GM12878 (cell line): ENCODE measurements around the gene C19orf47. TPM values are rescaled to one million over a fixed set of nuclear protein-coding genes. Genes with fewer than 3 reads are reported as not detected.

Experiments
- ATAC-seq: fragments of 200-7000 bp; cut with Tn5 transposase; 3 replicates; pipeline ENCODE4 v1.9.1; 2020; ENCODE audit warnings: mild to moderate bottlenecking, moderate library complexity
- BruUV-seq: library from RNA; stranded (reverse); fragments of 400-500 nt; replicated peaks from 2 replicates; lab custom pipeline; 2021; lab: Mats Ljungman, UMichigan
- CTCF ChIA-PET: fragments of 300-600 bp; sonication (Branson Sonifier 250); formaldehyde crosslinking; extraction: SDS; loops from one replicate; lab custom pipeline; 2021; ENCODE audit warnings: inconsistent platforms; lab: Yijun Ruan, JAX
- POLR2A ChIA-PET: fragments of 350-600 bp; formaldehyde crosslinking; extraction: SDS; loops from one replicate; lab custom pipeline; 2021; ENCODE audit warnings: inconsistent platforms; lab: Charles Lee
- RAD21 ChIA-PET: fragments of 300-600 bp; sonication (Branson Sonifier 250); formaldehyde crosslinking; loops from one replicate; lab custom pipeline; 2023; ENCODE audit warnings: antibody characterized with exemption; ENCODE audit not compliant: unreplicated experiment; lab: Charles Lee
- SMC1A ChIA-PET: fragments of 300-600 bp; sonication (Branson Sonifier 250); formaldehyde crosslinking; loops from one replicate; lab custom pipeline; 2023; ENCODE audit not compliant: unreplicated experiment, uncharacterized antibody; lab: Charles Lee
- DNase-seq: peaks from one replicate; pipeline ENCODE4 v3.0.0-alpha.2; 2011; ENCODE audit warnings: low read depth, low spot score
- FAIRE-seq: peaks from 3 replicates; lab custom pipeline; 2011; peaks lifted over from hg19 to GRCh38; lab: Jason Lieb, UNC
- H2AFZ ChIP-seq: 2 replicates; pipeline ENCODE4 v1.6.0; 2011; ENCODE audit warnings: low read depth, low read length, control low read depth; ENCODE audit not compliant: control insufficient read depth
- H3K27ac ChIP-seq: 2 replicates; pipeline ENCODE4 v1.5.1; 2011; ENCODE audit warnings: control low read depth; ENCODE audit not compliant: control insufficient read depth, insufficient read depth
- H3K27me3 ChIP-seq, 2 experiments: replicated peaks in 1 of 2; 2 replicates each; pipeline versions ENCODE4 v1.6.0 to v1.6.1; 2011; ENCODE audit warnings: low read length in 1 of 2; ENCODE audit not compliant: control insufficient read depth in 2 of 2, insufficient read depth in 2 of 2
- H3K36me3 ChIP-seq, 2 experiments: 2 replicates each; pipeline ENCODE4 v1.5.1; 2011; ENCODE audit warnings: low read length in 1 of 2; ENCODE audit not compliant: control insufficient read depth in 2 of 2, insufficient read depth in 2 of 2
- H3K4me1 ChIP-seq: 2 replicates; pipeline ENCODE4 v1.6.1; 2011; ENCODE audit warnings: mild to moderate bottlenecking, low read length, moderate library complexity, mixed read lengths; ENCODE audit not compliant: control insufficient read depth, insufficient read depth
- H3K4me2 ChIP-seq: 2 replicates; pipeline ENCODE4 v1.6.0; 2011; ENCODE audit warnings: control low read depth; ENCODE audit not compliant: control insufficient read depth, insufficient read depth
- H3K4me3 ChIP-seq: fragments of 200-600 bp; sonication (generic); 2 replicates; pipeline ENCODE4 v1.5.1; 2016
- H3K79me2 ChIP-seq: 2 replicates; pipeline ENCODE4 v1.6.0; 2011; ENCODE audit warnings: low read length; ENCODE audit not compliant: control insufficient read depth, insufficient read depth
- H3K9ac ChIP-seq: 2 replicates; pipeline ENCODE4 v1.8.0; 2011; ENCODE audit warnings: low read length, control low read depth, mixed read lengths; ENCODE audit not compliant: control insufficient read depth, insufficient read depth
- H3K9me3 ChIP-seq: replicated peaks from 3 replicates; pipeline ENCODE4 v1.5.1; 2011; ENCODE audit warnings: mild to moderate bottlenecking, low read length; ENCODE audit not compliant: control insufficient read depth, insufficient read depth
- H4K20me1 ChIP-seq: 2 replicates; pipeline ENCODE4 v1.6.0; 2011; ENCODE audit not compliant: control insufficient read depth, insufficient read depth
- KLF5 ChIP-seq: fragments of 450-650 bp; IDR thresholded peaks from 2 replicates; pipeline ENCODE4 v1.6.1; 2014; ENCODE audit warnings: mild to moderate bottlenecking; ENCODE audit not compliant: partially characterized antibody
- NR2F1 ChIP-seq: fragments of 450-650 bp; conservative IDR thresholded peaks from 2 replicates; pipeline ENCODE4 v1.6.1; 2017; ENCODE audit warnings: mild to moderate bottlenecking
- POLR2AphosphoS5 ChIP-seq: IDR thresholded peaks from 2 replicates; pipeline ENCODE4 v1.6.1; 2011; ENCODE audit warnings: mild to moderate bottlenecking, low read length, inconsistent platforms
- SIN3A ChIP-seq: IDR thresholded peaks from 2 replicates; pipeline ENCODE4 v1.6.1; 2012; ENCODE audit warnings: low read depth, low read length, improper control_type of control experiment
- WGBS: methylation state at CpG from one replicate; pipeline ENCODE4 v1.1.6; 2016; ENCODE audit warnings: low lambda C conversion rate; ENCODE audit not compliant: insufficient replicate concordance, insufficient coverage; ENCODE audit errors: missing lambda C conversion rate; 5-methylcytosine and 5-hydroxymethylcytosine counted together
- in situ Hi-C: fragments of 300-500 bp; cut with MboI; formaldehyde crosslinking; loops from 9 replicates; pipeline ENCODE4 v1.14.3; 2018; ENCODE audit warnings: mixed read lengths
- intact Hi-C: fragments of 100-400 bp; cut with micrococcal nuclease; formaldehyde crosslinking; loops from one replicate; pipeline ENCODE4 v1.14.2; 2022; ENCODE audit not compliant: unreplicated experiment
- polyA plus RNA-seq, 11 experiments: library from polyadenylated mRNA; depleted of rRNA in 4 of 11; unstranded in 6 of 11; stranded (reverse) in 5 of 11; fragments of >200 nt; fragmentation: Nextera tagmentation in 4 of 11; fragmentation: Illumina TruSeq in 1 of 11; extraction: Ambion mirVana in 4 of 11; extraction: Trizol in 1 of 11; gene quantifications; 1 replicate in 1 of 11; 2 replicates in 10 of 11; pipeline versions ENCODE4 v1.2.1 to v1.2.3, GENCODE V29; 2011 to 2016; ENCODE audit warnings: inconsistent platforms in 2 of 11, missing spikeins in 2 of 11, low read depth in 1 of 11
- total RNA-seq, 4 experiments: library from RNA; depleted of rRNA in 3 of 4; stranded (reverse); fragments of >200 nt in 3 of 4; fragmentation: Illumina TruSeq in 1 of 4; extraction: Trizol in 1 of 4; gene quantifications; 2 replicates each; pipeline versions ENCODE4 v1.2.1 to v1.2.3, GENCODE V29; 2013 to 2021

C19orf47 gene
- total and polyA plus RNA-seq, 10 of the 15 experiments (the other 5 are each of a cell fraction or from before 2014, with no cell fraction given), result 0.11 to 29.1 (median 20.2) TPM

DNA sequence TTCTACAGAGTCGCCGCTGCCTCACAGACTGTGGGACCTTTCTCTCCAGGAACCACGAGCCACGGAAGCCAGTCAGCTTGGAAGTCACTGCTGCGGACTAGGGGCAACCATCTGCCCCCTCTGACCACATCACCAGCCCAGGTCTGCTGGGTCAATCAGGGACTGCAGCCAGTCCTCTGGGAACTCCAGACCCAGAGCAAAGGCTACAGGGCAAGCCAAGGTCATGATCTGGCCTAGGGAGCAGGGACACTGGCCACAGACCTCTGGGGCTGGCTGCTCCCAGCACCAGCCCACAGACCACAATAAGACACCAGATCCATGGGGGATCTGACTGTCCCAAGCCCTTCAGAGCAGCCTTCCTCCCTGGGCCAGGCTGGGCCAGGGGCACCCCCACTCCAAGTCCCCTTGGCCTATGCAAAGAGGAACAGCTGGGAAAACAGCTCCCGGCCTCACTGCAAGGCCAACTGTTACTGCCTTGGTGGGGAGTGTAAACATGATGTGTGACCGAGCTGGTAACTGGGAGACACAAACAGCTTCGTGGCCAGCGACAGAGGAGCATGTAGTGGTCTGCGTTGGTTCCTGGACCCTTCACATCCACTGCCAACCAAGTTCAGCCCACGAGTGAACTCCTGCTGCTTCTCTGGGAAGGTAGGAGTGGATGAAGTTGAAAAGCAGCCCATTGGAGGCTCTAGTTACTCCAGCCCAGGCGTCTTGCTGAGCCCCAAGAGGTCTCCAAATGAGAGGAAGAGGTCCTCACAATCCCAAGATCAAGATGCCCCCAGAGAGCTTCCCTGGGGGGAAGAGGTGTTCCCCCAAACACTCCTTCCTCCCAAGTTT, 64.6 kb downstream of the C19orf47 start:
- CTCF ChIA-PET, result interaction anchor here (1.2 to 2.3 kb wide), 3 partner anchors 92 to 180 kb away, joined by 3 to 10 read pairs (median 6); no protein-coding TSS in a partner anchor
- peak overlapping the region; percentile 91 for H3K27ac ChIP-seq
- H3K4me3 ChIP-seq, result peak overlapping the region; percentile 99
- FAIRE-seq (no peak), ATAC-seq (no peak), DNase-seq (no peak)
- H4K20me1 ChIP-seq, result peaks cover 2% of the 10 kb centered on the region
- WGBS, result 53% methylated on average over 12 of the region's 12 CpGs
- H3K79me2 ChIP-seq, result peaks cover 65% of the 10 kb centered on the region
- no peak for TF ChIP-seq KLF5
- TF ChIP-seq NR2F1, result 0 out of 2 replicates have a peak, but pooled peaks have one; percentile 19
- TF ChIP-seq SIN3A, result 0 out of 2 replicates have a peak, but pooled peaks have one; percentile 22
- 0 out of 2 replicates have a peak, but pooled peaks have one; percentile 23 for TF ChIP-seq POLR2AphosphoS5
- peak overlapping the region; percentile 62 for H3K4me2 ChIP-seq
- H3K9ac ChIP-seq, result peak overlapping the region; percentile 87
- no peaks in the 10 kb centered on the region for H3K9me3 ChIP-seq
- in situ Hi-C loops, result no loop called here
- no peak overlapping the region for H2AFZ ChIP-seq
- RAD21 ChIA-PET, result interaction anchor here (0.6 to 1.3 kb wide), 5 partner anchors 90 to 519 kb away, joined by 3 to 4 read pairs (median 3); no protein-coding TSS in a partner anchor
- H3K36me3 ChIP-seq, result peaks cover 0 to 7% of the 10 kb centered on the region in 2 experiments; a peak in 3 of 4 replicates
- intact Hi-C loops, result no loop called here
- no TSS peak for BruUV-seq
- POLR2A ChIA-PET, result interaction anchor here (0.6 to 2.6 kb wide), 4 partner anchors 9 to 159 kb away, joined by 3 to 15 read pairs (median 4); no protein-coding TSS in a partner anchor
- H3K4me1 ChIP-seq, result peaks cover 24% of the 10 kb centered on the region
- SMC1A ChIA-PET, result interaction anchor here (0.5 to 1.2 kb wide), 4 partner anchors 9 to 1020 kb away, joined by 3 to 4 read pairs (median 3); partner anchors contain the start of genes C19orf47 and PLD3
- no peaks in the 10 kb centered on the region for H3K27me3 ChIP-seq
